HUDEP-2 (cell line): ENCODE data around the gene SFXN5.

ENCODE experiments used
- DNase-seq, 76 experiments: peaks; one replicate each; lab custom pipeline; 2025; ENCODE audit not compliant: unreplicated experiment in 76 of 76; lab: John Stamatoyannopoulos, UW

The SFXN5 gene

GRCh38 chr2:72961036-72961720 lies 110.3 kb downstream of the SFXN5 start:
- DNase-seq, result no peak

- DNase-seq, result no peak
Measured at GRCh38 chr2:72959995-72960981, 111.2 kb downstream of the SFXN5 start.

DNA sequence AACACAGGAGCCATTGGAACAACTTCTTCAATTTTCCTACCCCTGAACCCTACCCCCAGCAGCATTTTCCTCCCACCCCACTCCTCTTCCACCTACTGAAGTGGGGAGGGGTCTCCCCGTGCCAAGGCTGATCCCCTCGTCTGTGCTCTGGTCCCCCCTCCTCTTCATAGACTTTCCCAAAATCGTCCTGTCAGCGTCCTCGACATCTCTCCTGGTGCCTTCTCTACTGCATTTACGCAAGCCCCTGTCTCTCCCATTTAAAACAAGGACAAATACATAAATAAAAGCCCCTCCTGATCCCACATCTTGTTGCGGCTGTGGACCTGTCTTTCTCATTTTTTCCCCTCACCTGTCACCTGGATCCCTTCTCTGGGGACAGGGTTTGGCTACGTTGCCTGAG lies 112.0 kb downstream of the SFXN5 start:
- no peak for DNase-seq

- DNase-seq, result no peak
Measured at GRCh38 chr2:72958542-72959385, 112.7 kb downstream of the SFXN5 start.

DNA sequence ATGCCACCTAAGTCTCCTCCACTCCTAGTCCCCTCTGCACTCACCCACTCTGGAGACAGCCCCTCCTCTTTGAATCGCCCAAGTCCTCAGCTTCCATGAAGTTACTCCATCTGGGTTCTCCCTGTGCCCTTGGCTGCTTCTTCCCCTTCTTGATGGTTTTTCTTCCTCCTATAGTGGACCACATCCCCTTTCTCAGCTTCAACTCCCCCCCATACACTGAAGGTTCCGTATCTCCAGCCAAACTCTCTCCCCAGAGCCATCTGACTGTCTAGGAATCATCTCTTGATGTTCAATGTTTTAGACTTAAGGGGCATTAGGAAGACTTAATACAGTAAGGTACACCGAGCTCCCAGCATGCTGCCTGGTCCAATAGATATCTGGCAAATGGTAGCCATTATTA lies 114.6 kb downstream of the SFXN5 start:
- DNase-seq, result no peak

DNA sequence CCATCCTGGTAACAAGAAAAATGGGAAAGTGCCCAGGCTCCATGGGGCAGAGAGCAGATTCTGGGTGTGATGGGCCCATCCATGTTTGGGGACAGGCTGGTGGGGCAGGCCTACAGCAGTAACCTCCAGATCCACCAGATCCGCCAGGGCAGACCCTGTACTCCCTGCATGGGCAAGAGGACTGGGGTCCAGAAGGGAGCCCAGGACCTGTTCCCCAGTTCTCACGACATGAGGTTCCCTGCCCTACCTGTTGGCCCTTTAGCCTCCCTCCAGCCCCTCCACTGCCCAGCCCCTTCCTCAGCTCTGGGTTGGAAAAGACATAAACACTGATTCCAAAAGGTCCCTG lies 115.5 kb downstream of the SFXN5 start:
- DNase-seq, result no peak

DNA sequence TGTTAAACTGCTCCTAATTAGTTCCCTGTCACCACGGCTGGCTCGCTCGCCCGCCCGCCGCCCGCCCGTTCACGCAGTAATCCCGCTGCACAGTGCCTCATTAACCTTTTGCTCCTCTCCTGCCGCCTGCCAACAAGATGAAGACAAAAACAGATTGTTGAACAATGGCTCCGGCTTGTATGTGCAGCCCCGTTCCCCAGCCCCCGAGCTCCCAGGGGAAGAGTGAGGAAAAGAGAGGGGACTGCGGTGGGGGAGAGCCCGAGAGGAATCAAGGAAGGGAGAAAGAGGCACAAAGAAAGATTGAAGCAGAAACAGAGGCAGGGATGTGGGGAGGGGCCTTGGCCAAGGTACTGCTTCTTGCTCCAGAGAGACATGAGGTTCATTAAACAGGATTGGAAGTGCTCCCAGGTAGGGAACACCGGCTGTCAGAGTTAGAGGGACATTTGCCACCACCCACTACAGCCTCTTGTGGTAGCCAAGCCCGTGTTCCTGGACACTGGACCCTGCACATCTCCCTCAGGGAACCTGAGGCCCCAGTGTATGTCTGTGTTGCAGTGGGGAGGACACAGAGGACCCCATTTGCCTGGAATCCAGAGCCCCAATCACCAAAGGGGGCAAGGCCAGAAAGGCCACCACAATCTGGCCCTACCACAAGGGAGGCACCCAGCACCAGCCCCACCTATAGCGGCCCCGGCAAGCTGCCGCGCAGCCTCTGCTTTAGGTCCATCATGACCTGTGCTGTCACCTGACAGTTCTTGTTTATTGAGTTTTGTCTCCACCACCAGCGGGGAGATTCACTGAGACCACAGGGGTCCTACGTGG lies 116.1 kb downstream of the SFXN5 start:
- no peak for DNase-seq

- no peak for DNase-seq
Measured at GRCh38 chr2:72954376-72955227, 116.9 kb downstream of the SFXN5 start.

- no peak for DNase-seq
Measured at GRCh38 chr2:72953976-72954375, 117.5 kb downstream of the SFXN5 start.

DNA sequence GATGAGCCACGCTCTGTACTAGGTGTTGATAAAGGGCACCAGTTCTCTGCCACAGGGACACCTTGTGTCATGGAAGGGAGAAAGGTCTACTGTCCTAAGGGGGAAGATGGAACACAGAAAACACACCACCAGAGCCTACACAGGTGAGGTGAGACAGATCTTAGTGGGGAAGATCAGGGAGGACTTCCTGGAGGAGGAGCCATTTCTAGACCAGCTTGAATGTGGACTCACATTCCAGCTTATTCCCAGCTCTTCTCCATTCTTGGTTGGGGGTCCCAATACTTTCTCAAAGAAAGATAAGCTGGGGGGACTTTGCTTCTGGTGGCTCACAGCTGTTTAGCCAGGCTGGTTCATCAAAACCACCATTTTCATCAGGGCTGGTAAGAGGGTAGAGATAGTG lies 118.0 kb downstream of the SFXN5 start:
- no peak for DNase-seq

- no peak for DNase-seq
Measured at GRCh38 chr2:72952961-72953360, 118.6 kb downstream of the SFXN5 start.

DNA sequence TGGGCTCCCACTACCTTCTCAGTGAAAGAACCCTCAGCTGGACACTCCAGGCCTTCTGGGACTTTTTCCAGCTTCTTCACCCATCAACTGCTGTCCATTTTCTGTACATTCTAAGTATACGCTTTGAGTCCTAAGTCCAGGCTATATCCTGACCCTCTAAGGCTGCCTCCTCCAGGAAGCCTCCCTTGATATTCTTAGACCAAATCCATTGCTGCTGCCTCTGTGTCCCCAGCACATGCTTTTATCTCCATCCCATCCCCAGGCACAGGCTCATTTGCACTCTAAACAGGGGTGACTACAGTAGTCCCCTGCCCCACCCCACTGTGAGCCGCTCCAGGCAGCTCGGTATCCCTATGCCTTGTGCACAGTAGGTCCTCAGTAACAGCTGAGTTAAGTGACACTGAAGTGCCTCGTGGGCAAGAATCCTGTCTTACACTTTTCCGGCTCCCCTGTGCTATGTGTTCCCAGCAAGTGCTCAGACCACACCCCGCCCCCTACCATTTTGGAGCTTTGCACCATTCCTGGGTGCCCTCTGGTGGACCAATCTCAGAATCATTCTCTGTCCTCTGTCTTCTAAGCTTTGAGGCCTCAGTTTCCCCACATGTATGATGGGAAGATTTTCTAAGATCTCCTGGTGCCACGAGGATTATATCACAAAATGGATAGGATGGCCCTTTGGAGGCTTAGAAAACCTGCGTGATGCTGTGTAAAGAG lies 119.2 kb downstream of the SFXN5 start:
- no peak for DNase-seq

GRCh38 chr2:72951303-72952095 lies 120.0 kb downstream of the SFXN5 start:
- DNase-seq, result no peak

DNA sequence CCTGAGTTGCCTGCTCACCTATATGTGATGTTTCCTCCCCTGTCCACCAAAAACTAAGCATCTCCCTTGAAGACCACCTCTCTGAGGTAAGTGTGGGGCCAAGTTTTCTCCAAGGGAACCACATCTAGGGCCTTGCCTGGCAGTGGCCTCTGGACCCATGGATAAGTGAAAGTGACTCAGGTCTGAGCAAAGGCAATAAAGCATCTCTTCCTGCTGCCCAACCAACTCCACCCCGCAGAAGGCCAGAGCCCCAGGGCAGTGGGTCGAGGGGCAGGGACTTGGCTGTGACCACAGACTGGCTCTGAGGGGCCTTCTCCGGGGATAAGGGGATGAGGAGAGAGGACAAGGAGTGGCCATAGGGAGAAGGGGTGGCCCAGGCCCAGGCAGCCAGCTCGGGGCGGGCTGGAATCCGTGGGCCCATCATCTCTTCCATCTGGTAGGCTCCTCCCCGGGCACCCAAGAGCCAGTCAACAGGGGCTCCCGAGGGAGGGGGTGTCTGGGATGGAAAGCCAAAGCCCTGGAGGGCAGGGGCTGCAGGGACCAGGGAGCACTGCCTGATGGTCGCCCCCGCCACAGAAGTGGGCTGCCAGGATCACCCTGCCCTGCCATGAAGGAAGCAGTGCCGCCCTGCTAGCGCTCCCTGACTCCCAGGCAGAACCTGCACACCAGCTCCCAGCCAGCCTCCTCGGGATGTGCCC lies 120.8 kb downstream of the SFXN5 start:
- DNase-seq, result no peak

DNA sequence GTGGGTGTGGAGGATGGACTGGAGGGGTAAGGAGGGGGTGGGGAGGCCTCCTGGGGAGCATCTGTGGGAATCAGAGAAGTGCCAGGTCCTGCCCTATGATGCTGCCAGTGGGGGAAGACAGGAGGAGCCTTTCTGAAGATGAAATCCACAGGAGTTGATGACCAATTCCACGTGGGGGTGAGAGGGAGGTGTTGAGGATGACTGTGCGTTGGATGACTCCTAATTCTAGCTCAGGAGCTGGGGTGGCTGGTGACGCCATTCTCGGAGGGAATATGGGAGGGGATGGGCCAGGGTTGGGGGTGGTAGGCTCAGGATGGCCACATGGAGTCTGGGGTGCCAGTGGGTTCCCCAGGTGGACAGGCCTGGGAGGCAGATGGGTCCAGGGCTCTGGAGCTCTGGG lies 121.9 kb downstream of the SFXN5 start:
- no peak for DNase-seq

DNA sequence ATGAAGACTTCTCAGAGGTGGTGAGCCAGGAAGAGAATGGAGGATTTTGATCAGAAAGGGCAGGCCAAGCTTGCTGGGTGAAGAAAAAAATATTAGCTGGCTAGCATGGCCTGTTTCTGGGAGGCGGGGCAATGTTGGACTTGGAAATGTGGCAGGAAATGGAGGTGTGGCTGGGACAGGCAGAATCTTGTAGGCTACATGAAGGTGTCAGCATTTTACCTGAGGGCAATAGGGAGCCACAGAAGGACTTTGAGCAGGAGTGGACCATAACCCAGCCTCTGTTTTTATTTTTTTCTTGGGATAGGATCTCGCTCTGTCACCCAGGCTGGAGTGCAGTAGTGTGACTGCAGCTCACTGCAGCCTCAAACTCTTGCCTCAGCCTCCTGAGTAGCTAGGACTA lies 122.5 kb downstream of the SFXN5 start:
- no peak for DNase-seq
